ENCODE data around the gene TFIP11.

The TFIP11 gene

DNA sequence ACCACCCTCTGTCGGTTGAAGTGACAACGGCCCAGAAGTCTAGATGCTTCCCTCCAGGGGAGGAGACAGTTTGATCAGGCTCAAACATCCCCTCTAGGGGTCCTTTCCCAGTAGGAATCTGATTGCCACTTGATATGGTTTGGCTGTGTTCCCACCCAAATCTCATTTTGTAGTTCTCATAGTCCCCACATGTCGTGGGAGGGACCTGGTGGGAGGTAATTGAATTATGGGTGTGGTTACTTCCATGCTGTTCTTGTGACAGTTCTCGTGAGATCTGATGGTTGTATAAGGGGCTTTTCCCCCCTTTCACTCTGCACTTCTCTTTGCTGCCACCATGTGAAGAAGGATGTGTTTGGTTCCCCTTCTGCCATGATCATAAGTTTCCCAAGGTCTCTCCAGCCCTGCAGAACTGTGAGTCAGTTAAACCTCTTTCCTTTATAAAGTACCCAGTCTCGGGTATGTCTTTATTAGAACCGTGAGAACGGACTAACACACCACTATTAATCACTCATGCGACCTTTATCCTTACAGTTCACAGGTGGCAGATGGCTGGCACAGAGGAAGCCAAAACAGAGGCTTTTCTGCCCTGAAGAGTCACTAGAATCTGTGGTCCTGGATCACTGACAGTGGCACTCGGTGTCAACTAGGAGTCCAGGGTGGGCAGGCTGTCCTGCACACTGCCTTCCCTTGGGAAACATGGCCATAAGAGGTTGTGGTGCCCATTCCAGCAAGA is 61.7 kb downstream of the TFIP11 start:
- no peak overlapping the region for H3K27ac ChIP-seq
- TF ChIP-seq, protein P1, sequence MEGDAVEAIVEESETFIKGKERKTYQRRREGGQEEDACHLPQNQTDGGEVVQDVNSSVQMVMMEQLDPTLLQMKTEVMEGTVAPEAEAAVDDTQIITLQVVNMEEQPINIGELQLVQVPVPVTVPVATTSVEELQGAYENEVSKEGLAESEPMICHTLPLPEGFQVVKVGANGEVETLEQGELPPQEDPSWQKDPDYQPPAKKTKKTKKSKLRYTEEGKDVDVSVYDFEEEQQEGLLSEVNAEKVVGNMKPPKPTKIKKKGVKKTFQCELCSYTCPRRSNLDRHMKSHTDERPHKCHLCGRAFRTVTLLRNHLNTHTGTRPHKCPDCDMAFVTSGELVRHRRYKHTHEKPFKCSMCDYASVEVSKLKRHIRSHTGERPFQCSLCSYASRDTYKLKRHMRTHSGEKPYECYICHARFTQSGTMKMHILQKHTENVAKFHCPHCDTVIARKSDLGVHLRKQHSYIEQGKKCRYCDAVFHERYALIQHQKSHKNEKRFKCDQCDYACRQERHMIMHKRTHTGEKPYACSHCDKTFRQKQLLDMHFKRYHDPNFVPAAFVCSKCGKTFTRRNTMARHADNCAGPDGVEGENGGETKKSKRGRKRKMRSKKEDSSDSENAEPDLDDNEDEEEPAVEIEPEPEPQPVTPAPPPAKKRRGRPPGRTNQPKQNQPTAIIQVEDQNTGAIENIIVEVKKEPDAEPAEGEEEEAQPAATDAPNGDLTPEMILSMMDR (conservative IDR thresholded peaks at IDR 0.05; ENCODE audit: low read depth, low read length): no peak
- H3K4me2 ChIP-seq: no peak overlapping the region
- no peaks in the 10 kb centered on the region for H3K27me3 ChIP-seq (ENCODE audit: insufficient read depth, low read depth)
- H3K9ac ChIP-seq: no peak overlapping the region
- H3K36me3 ChIP-seq (ENCODE audit: insufficient read depth): no peaks in the 10 kb centered on the region
- no peak overlapping the region for H3K4me3 ChIP-seq (IDR thresholded peaks at IDR 0.05; ENCODE audit: insufficient read depth, low read depth, low read length)
- H3K4me1 ChIP-seq (ENCODE audit: low read depth, poor library complexity, severe bottlenecking): no peaks in the 10 kb centered on the region
- H2AFZ ChIP-seq (ENCODE audit: low read depth): no peak overlapping the region
- H3K79me2 ChIP-seq (ENCODE audit: insufficient read depth, low read depth): no peaks in the 10 kb centered on the region
- H4K20me1 ChIP-seq (ENCODE audit: insufficient read depth): no peaks in the 10 kb centered on the region

DNA sequence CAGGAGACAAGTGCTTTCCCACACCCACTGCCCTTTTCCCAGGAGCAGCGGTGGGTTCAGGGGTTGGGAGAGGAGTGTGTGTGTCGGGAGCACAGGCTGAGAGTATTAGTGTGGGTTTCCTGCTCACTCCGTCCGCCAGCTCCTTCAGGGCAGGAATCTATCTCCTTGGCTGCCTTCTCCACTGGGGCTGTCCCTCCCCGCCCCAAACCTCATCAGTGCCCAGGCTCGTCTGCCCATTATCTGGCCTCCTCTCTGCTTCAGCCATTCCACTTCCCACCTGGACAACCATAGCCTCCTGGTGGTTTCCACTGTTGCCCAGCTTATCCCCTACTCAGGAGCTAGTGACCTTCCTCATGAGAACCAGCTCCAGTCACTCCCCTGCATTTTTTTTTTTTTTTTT is 63.3 kb downstream of the TFIP11 start:
- H3K4me2 ChIP-seq: no peak overlapping the region
- H3K9ac ChIP-seq: no peak overlapping the region
- H4K20me1 ChIP-seq (ENCODE audit: insufficient read depth): no peaks in the 10 kb centered on the region
- H3K4me1 ChIP-seq (ENCODE audit: low read depth, poor library complexity, severe bottlenecking): no peaks in the 10 kb centered on the region
- no peak overlapping the region for H2AFZ ChIP-seq (ENCODE audit: low read depth)
- no peak overlapping the region for H3K27ac ChIP-seq
- H3K4me3 ChIP-seq (IDR thresholded peaks at IDR 0.05; ENCODE audit: insufficient read depth, low read depth, low read length): no peak overlapping the region
- TF ChIP-seq, protein P1 (conservative IDR thresholded peaks at IDR 0.05; ENCODE audit: low read depth, low read length): no peak
- H3K36me3 ChIP-seq (ENCODE audit: insufficient read depth): no peaks in the 10 kb centered on the region
- no peaks in the 10 kb centered on the region for H3K27me3 ChIP-seq (ENCODE audit: insufficient read depth, low read depth)
- H3K79me2 ChIP-seq (ENCODE audit: insufficient read depth, low read depth): no peaks in the 10 kb centered on the region

DNA sequence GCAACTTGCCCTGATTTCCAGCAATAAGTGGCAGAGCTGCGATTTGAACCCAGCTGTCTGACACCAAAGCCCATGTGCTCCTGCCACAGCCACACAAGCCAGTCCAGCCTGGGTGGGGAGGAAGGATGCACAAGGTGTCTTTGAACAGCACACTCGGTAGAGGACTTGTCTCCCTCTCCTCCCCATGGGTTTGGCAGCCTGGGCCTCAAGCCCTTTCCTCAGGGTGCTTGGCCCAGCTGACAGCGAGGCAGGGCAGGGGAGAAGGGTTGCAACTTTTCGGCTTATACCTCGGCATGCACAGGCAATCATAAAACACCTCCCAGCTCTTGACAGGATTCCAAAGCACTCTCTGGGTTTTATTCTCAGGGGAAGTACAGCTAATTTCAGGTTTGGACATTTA is 63.9 kb downstream of the TFIP11 start:
- TF ChIP-seq, protein P1 (conservative IDR thresholded peaks at IDR 0.05; ENCODE audit: low read depth, low read length): no peak
- Histone ChIP-seq H3K27me3 (ENCODE audit: insufficient read depth, low read depth) (no peaks in the 10 kb centered on the region), H3K4me1 (ENCODE audit: low read depth, poor library complexity, severe bottlenecking) (no peaks in the 10 kb centered on the region), H3K27ac (no peak overlapping the region), H3K9ac (no peak overlapping the region), H3K4me3 (IDR thresholded peaks at IDR 0.05; ENCODE audit: insufficient read depth, low read depth, low read length) (no peak overlapping the region), H3K36me3 (ENCODE audit: insufficient read depth) (no peaks in the 10 kb centered on the region), H2AFZ (ENCODE audit: low read depth) (no peak overlapping the region), H4K20me1 (ENCODE audit: insufficient read depth) (no peaks in the 10 kb centered on the region), H3K79me2 (ENCODE audit: insufficient read depth, low read depth) (no peaks in the 10 kb centered on the region), H3K4me2 (no peak overlapping the region)

DNA sequence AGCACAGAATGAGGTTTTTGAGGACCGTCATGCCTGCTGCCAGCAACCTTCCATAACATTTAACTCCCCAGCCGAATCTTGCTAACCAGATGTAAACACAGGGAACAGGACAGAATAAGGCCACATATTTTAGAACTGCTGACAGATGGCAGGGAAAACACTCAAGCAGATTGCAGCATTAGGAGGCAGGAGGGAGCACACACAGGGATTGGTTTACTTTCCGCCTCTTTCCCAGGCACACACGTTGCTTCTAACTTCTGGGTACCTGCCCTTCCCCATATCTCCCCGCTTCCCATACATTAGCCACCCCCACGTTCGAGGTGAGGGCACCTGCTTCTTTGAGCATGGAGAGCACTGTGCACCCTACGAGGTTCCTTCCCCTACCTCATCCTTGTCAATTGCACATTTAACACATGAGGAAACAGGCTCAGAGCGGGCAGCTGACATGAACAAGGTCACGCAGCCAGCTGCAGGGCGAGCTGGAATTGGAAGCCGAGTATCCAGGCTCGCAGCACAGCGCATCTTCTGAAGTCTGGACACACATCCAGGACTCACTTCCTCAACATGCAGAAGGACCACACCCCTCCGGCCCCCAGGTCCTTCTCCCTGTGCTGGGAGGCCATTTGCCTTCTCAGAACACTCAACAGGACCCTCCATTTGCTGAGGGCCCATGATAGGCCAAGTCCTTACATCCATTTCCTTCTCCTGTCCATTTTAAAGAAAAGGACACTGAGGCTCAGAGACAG is 64.5 kb downstream of the TFIP11 start:
- no peaks in the 10 kb centered on the region for H4K20me1 ChIP-seq (ENCODE audit: insufficient read depth)
- H3K4me3 ChIP-seq (IDR thresholded peaks at IDR 0.05; ENCODE audit: insufficient read depth, low read depth, low read length): no peak overlapping the region
- no peak overlapping the region for H3K27ac ChIP-seq
- H3K4me2 ChIP-seq: no peak overlapping the region
- no peaks in the 10 kb centered on the region for H3K36me3 ChIP-seq (ENCODE audit: insufficient read depth)
- TF ChIP-seq, protein P1 (conservative IDR thresholded peaks at IDR 0.05; ENCODE audit: low read depth, low read length): no peak
- H3K79me2 ChIP-seq (ENCODE audit: insufficient read depth, low read depth): no peaks in the 10 kb centered on the region
- no peak overlapping the region for H3K9ac ChIP-seq
- no peak overlapping the region for H2AFZ ChIP-seq (ENCODE audit: low read depth)
- no peaks in the 10 kb centered on the region for H3K4me1 ChIP-seq (ENCODE audit: low read depth, poor library complexity, severe bottlenecking)
- no peaks in the 10 kb centered on the region for H3K27me3 ChIP-seq (ENCODE audit: insufficient read depth, low read depth)

Measured in KMS-11 (cell line).